K562 (cell line): ENCODE measurements around the gene ANAPC16. TPM values are rescaled to one million over a fixed set of nuclear protein-coding genes. Genes with fewer than 3 reads are reported as not detected.

Experiments
- CEBPB ChIP-seq: fragments of 450-650 bp; IDR thresholded peaks from 2 replicates; pipeline ENCODE4 v1.6.1; 2016; ENCODE audit warnings: missing genetic modification characterization, missing compliant biosample characterization
- DDX20 ChIP-seq: fragments of 450-650 bp; IDR thresholded peaks from 2 replicates; pipeline ENCODE4 v1.6.1; 2016; ENCODE audit warnings: missing genetic modification characterization, low read depth, mild to moderate bottlenecking, missing compliant biosample characterization, moderate library complexity
- DIDO1 ChIP-seq: fragments of 450-650 bp; IDR thresholded peaks from 2 replicates; pipeline ENCODE4 v1.6.1; 2016; ENCODE audit warnings: low read depth, missing biosample characterization, missing genetic modification characterization
- FOXK1 ChIP-seq: sonication (generic); formaldehyde crosslinking; IDR thresholded peaks from 2 replicates; pipeline ENCODE4 v1.8.0; 2022; ENCODE audit warnings: missing genetic modification reagents, mild to moderate bottlenecking, borderline replicate concordance
- HNRNPK ChIP-seq: fragments of 200-400 bp; formaldehyde crosslinking; IDR thresholded peaks from one replicate; pipeline ENCODE4 v1.6.1; 2018; ENCODE audit warnings: mild to moderate bottlenecking, low read depth, low read length; ENCODE audit not compliant: poor library complexity, severe bottlenecking
- HOXB6 ChIP-seq: fragments of 250-450 bp; sonication (Bioruptor Pico); IDR thresholded peaks from 2 replicates; pipeline ENCODE4 v1.5.1; 2022; ENCODE audit warnings: mild to moderate bottlenecking, borderline replicate concordance
- MCM2 ChIP-seq: fragments of 450-650 bp; IDR thresholded peaks from 2 replicates; pipeline ENCODE4 v1.6.1; 2017; ENCODE audit warnings: low read depth, mild to moderate bottlenecking
- MIER1 ChIP-seq: fragments of 450-650 bp; IDR thresholded peaks from 2 replicates; pipeline ENCODE4 v1.6.1; 2016; ENCODE audit warnings: antibody characterized with exemption, mild to moderate bottlenecking, low read depth
- NUFIP1 ChIP-seq: fragments of 450-650 bp; IDR thresholded peaks from 2 replicates; pipeline ENCODE4 v1.6.1; 2018; ENCODE audit not compliant: partially characterized antibody
- PHF20 ChIP-seq: fragments of 450-650 bp; IDR thresholded peaks from 2 replicates; pipeline ENCODE4 v1.6.1; 2018; ENCODE audit not compliant: partially characterized antibody
- PHTF2 ChIP-seq: fragments of 250-450 bp; sonication (Bioruptor Pico); IDR thresholded peaks from 2 replicates; pipeline ENCODE4 v1.5.0; 2021; ENCODE audit warnings: mild to moderate bottlenecking
- POLR3A ChIP-seq: IDR thresholded peaks from 2 replicates; pipeline ENCODE4 v1.6.1; 2011; ENCODE audit warnings: borderline replicate concordance, mild to moderate bottlenecking, moderate library complexity; ENCODE audit not compliant: insufficient read length, insufficient read depth; ENCODE audit errors: extremely low read depth
- PRMT5 ChIP-seq: sonication (generic); formaldehyde crosslinking; IDR thresholded peaks from 2 replicates; pipeline ENCODE4 v1.5.0; 2020; ENCODE audit warnings: missing genetic modification reagents
- PURB ChIP-seq: sonication (generic); formaldehyde crosslinking; IDR thresholded peaks from 2 replicates; pipeline ENCODE4 v1.9.0; 2021; ENCODE audit warnings: low read depth, mild to moderate bottlenecking, missing genetic modification reagents
- SRSF7 ChIP-seq: fragments of 200-400 bp; formaldehyde crosslinking; optimal IDR thresholded peaks from 2 replicates; pipeline ENCODE3; 2017; ENCODE audit warnings: mild to moderate bottlenecking, low read depth, low read length
- STAG1 ChIP-seq: sonication (generic); formaldehyde crosslinking; IDR thresholded peaks from 2 replicates; pipeline ENCODE4 v1.5.0; 2020; ENCODE audit warnings: missing genetic modification reagents, borderline replicate concordance
- STAT5A ChIP-seq: IDR thresholded peaks from 2 replicates; pipeline ENCODE4 v1.6.1; 2012; ENCODE audit warnings: low read length, inconsistent platforms, borderline replicate concordance
- TRIM28 ChIP-seq: fragments of 450-650 bp; IDR thresholded peaks from 2 replicates; pipeline ENCODE4 v1.6.1; 2017
- ZFP30 ChIP-seq: fragments of 250-450 bp; sonication (Bioruptor Pico); IDR thresholded peaks from 2 replicates; pipeline ENCODE4 v1.8.0; 2022; ENCODE audit warnings: moderate library complexity, mild to moderate bottlenecking, inconsistent platforms, borderline replicate concordance
- ZFP36 ChIP-seq: fragments of 150-350 bp; IDR thresholded peaks from 2 replicates; pipeline ENCODE4 v1.6.1; 2018; ENCODE audit warnings: low read length, low read depth; ENCODE audit not compliant: partially characterized antibody
- ZNF134 ChIP-seq: fragments of 250-450 bp; sonication (Bioruptor Pico); conservative IDR thresholded peaks from 2 replicates; pipeline ENCODE4 v1.4.0; 2020
- ZNF316 ChIP-seq: fragments of 450-650 bp; IDR thresholded peaks from 2 replicates; pipeline ENCODE4 v1.6.1; 2016
- ZNF444 ChIP-seq: fragments of 250-450 bp; sonication (Bioruptor Pico); IDR thresholded peaks from 2 replicates; pipeline ENCODE4 v1.4.0; 2020; ENCODE audit warnings: mild to moderate bottlenecking, moderate library complexity
- polyA plus RNA-seq, 8 experiments: library from polyadenylated mRNA; depleted of rRNA in 4 of 8; stranded (reverse) in 5 of 8; unstranded in 3 of 8; fragments of >200 nt; fragmentation: Nextera tagmentation in 2 of 8; fragmentation: Illumina TruSeq in 1 of 8; extraction: Ambion mirVana in 2 of 8; extraction: Trizol in 1 of 8; gene quantifications; 2 replicates each; pipeline versions ENCODE4 v1.2.1 to v1.2.3, GENCODE V29; 2011 to 2014; ENCODE audit warnings: inconsistent platforms in 1 of 8, missing spikeins in 1 of 8
- total RNA-seq, 7 experiments: library from RNA; depleted of rRNA in 6 of 7; stranded (reverse); fragments of >200 nt in 6 of 7; fragmentation: Illumina TruSeq in 2 of 7; extraction: Trizol in 2 of 7; gene quantifications; 2 replicates each; pipeline versions ENCODE4 v1.2.1 to v1.2.3, GENCODE V29; 2011 to 2021; ENCODE audit warnings: low replicate concordance in 1 of 7
- TF ChIP-seq, protein P1 (sequence below), 2 experiments: fragments of 450-650 bp in 1 of 2; sonication (generic) in 1 of 2; formaldehyde crosslinking in 1 of 2; IDR thresholded peaks in 1 of 2; conservative IDR thresholded peaks in 1 of 2; 2 replicates each; pipeline versions ENCODE4 v1.6.1 to v1.8.1; 2016 to 2023; ENCODE audit warnings: mild to moderate bottlenecking in 2 of 2, moderate library complexity in 2 of 2, inconsistent platforms in 1 of 2, missing genetic modification reagents in 1 of 2
- TF ChIP-seq, protein P2 (sequence below): sonication (generic); formaldehyde crosslinking; IDR thresholded peaks from 2 replicates; pipeline ENCODE4 v1.8.1; 2022; ENCODE audit warnings: missing genetic modification reagents
- TF ChIP-seq, protein P3 (sequence below), 2 experiments: IDR thresholded peaks in 1 of 2; conservative IDR thresholded peaks in 1 of 2; 2 replicates each; pipeline ENCODE4 v1.6.1; 2016; ENCODE audit warnings: low read depth in 2 of 2, mild to moderate bottlenecking in 1 of 2, missing compliant biosample characterization in 1 of 2, missing genetic modification characterization in 1 of 2, moderate library complexity in 1 of 2

ANAPC16 gene
- total and polyA plus RNA-seq, 9 of the 15 experiments (the other 6 are each of a cell fraction or from before 2014, with no cell fraction given) = 42.6 to 208 (median 108) TPM

DNA sequence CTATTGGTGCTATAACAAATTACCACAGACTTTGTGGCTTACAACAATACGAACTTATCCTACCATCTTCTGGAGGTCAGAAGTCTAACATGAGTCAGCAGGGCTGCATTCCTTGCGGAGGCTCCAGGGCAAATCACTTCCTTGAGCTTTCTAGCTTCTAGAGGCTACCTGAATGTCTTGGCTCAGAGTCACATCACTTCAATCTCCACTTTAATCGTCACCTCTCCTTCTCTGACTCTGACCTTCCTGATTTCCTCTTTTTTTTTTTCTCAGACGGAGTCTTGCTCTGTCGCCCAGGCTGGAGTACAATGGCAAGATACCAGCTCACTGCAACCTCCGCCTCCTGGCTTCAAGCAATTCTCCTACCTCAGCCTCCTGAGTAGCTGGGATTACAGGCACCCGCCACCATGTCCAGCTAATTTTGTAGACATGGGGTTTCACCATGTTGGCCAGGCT is 44.6 kb upstream of the ANAPC16 start (continued):
- TF ChIP-seq ZFP36 (no peak), ZNF444 (CRISPR knock-in tag) (no peak), POLR3A (no peak), NUFIP1 (no peak), STAG1 (CRISPR knock-in tag) (no peak), PURB (CRISPR knock-in tag) (no peak), TRIM28 (no peak), HOXB6 (CRISPR knock-in tag) (no peak), CEBPB (tag) (no peak), DDX20 (tag) (no peak), ZNF134 (CRISPR knock-in tag) (no peak), PRMT5 (CRISPR knock-in tag) (no peak), ZNF316 (peak; percentile 71), SRSF7 (no peak), MCM2 (no peak), ZFP30 (CRISPR knock-in tag) (no peak), PHF20 (no peak), MIER1 (no peak), FOXK1 (CRISPR knock-in tag) (no peak), DIDO1 (no peak), PHTF2 (CRISPR knock-in tag) (no peak), HNRNPK (no peak), STAT5A (no peak)
- TF ChIP-seq, protein P1, sequence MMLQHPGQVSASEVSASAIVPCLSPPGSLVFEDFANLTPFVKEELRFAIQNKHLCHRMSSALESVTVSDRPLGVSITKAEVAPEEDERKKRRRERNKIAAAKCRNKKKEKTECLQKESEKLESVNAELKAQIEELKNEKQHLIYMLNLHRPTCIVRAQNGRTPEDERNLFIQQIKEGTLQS (IDR thresholded peaks at IDR 0.05) = peak; percentile 70
- TF ChIP-seq, protein P1 (CRISPR knock-in tag; conservative IDR thresholded peaks at IDR 0.05) = no peak
- TF ChIP-seq, protein P2, sequence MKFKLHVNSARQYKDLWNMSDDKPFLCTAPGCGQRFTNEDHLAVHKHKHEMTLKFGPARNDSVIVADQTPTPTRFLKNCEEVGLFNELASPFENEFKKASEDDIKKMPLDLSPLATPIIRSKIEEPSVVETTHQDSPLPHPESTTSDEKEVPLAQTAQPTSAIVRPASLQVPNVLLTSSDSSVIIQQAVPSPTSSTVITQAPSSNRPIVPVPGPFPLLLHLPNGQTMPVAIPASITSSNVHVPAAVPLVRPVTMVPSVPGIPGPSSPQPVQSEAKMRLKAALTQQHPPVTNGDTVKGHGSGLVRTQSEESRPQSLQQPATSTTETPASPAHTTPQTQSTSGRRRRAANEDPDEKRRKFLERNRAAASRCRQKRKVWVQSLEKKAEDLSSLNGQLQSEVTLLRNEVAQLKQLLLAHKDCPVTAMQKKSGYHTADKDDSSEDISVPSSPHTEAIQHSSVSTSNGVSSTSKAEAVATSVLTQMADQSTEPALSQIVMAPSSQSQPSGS (CRISPR knock-in tag) = no peak
- TF ChIP-seq, protein P3, sequence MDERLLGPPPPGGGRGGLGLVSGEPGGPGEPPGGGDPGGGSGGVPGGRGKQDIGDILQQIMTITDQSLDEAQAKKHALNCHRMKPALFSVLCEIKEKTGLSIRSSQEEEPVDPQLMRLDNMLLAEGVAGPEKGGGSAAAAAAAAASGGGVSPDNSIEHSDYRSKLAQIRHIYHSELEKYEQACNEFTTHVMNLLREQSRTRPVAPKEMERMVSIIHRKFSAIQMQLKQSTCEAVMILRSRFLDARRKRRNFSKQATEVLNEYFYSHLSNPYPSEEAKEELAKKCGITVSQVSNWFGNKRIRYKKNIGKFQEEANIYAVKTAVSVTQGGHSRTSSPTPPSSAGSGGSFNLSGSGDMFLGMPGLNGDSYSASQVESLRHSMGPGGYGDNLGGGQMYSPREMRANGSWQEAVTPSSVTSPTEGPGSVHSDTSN (CRISPR knock-in tag; IDR thresholded peaks at IDR 0.05; ENCODE audit: low read depth) = no peak
- TF ChIP-seq, protein P3 (tag; conservative IDR thresholded peaks at IDR 0.05; ENCODE audit: low read depth) = no peak
